GM18870 (cell line): ENCODE results near the gene FOSL1.

ENCODE experiments used
- ATAC-seq: cut with Tn5 transposase; IDR thresholded peaks from one replicate; pipeline ENCODE4 v1.9.1; 2021; ENCODE audit warnings: moderate library complexity; ENCODE audit not compliant: unreplicated experiment

FOSL1 gene

DNA sequence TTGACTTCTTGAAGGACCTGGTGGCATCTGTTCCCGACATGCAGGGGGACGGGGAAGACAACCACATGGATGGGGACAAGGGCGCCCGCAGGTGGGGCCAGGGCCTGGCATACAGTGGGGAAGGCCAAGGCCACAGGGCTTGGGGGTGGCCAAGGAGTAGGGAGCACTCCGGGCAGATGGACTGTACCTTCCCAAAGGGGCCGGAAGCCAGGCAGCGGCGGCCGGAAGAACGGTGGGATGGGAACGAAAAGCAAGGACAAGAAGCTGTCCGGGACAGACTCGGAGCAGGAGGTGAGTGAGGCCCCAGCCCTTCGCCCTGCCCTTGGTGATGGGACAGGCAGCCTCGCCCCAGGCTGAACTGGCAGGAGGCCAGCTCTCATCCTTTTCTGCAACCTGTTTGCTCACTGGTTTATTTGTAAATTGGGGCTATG lies 20.2 kb upstream of the FOSL1 start:
- no peak for ATAC-seq

GRCh38 chr11:65919573-65920371 lies 19.6 kb upstream of the FOSL1 start:
- peak; percentile 42 for ATAC-seq

DNA sequence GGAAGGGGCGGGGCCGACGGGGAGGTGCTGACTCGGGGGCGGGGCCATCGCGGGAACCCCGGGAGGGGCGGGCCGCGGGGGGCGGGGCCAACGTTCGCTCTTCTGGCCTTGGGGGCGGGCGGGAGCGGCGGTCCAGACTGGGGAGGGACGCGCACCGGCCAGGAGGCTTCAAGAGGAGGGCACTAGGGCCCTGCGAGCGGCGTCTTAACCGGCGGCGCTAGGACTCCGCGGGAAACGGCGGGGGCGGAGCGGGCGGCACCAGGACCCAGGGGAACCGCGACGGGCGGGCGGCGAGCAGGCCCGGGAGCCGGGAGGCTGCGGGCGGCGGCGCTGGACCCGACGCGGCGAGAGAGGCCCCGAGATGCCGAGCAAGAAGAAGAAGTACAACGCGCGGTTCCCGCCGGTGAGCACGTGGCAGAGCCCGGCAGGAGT lies 19.0 kb upstream of the FOSL1 start, which contains the start of gene DRAP1:
TSS of gene DRAP1 (plus strand) at position 286 of the 432 bp plus-strand sequence. CDS start at position 362, 76 bp downstream.
- peak; percentile 59 for ATAC-seq

DNA sequence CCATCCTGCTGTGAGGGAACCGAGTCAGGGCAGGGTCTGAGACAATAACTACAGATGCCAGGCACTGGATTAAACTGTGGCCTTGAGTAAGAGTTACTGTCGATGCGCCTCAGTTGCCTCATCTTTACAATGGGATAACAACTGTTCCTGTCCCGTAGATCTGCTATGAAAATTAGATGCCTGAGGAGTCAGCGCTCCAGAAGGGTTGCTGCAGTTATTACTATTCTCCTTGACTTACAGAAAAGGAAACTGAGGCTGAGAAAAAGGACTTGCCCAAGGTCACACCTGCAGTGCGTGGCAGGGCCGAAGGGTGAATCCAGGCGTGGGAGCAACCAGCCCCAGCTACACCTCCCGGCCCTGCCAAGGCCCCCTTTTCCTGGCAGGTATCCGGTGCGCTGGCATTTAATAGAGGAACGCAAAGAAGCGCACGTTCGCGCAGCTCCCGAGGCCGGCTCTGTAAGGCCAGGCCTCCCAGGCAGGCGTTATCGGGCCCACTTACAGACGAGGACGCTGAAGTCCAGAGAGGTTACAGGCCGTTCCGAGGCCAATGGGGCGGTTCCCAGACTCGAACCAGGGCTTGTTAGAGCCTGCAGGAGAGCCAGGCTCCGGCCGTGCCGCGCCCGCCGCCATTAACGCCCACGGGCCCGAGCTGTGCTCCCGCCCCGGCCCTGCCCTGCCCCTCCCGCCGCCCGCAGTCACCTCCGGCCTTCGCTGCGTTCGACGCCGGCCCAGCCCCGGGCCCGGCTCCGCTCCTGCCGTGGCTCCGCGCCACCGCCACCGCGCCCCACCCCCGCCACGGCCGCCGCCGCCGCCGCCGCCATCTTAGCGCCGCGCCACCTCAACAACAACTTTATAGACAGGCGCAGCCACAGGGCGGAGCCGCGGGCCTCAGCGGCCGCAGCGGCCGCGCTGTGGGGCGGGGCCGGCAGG lies 18.3 kb upstream of the FOSL1 start, which contains the start of gene C11orf68:
TSS of gene C11orf68 (minus strand) at position 852 of the 930 bp plus-strand sequence. CDS start at position 821, 31 bp downstream.
- ATAC-seq = peak; percentile 21

DNA sequence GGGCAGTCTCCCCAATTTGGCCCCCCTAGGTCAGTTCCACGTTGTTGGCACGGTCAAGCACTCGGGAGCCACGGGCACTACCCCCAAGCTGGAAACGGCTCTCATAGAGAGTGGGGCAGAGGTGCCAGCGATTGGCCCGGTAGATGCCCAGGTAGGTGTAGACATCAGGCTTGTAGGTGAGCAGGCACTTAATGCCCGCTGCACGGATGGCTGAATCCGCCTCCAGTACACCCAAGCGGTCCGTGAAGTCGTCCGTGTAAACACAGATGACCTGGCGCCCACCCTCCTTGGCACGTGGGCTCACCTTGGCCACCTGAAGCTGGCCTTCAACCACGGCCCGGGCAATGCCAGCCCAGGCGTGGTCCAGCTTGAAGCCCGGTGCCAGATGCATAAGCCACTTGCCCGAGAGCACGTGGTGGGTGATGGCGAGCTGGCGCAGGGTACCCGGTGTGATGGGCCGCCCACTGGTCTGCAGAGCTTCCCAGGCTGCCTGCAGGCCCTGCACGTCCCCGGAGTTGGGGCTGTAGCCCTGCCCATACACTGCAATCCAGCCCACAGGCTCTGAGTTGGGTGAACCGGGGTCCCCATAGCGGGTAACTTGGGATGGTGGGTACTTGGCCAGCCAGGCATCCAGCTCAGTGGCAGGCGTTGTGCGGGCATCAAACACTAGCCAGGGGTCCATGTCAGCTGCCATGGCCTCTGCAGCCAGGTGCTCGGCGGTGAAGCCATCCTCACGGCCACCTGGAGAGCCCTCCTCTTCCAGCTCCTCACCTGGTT lies 17.4 kb upstream of the FOSL1 start:
- no peak for ATAC-seq

DNA sequence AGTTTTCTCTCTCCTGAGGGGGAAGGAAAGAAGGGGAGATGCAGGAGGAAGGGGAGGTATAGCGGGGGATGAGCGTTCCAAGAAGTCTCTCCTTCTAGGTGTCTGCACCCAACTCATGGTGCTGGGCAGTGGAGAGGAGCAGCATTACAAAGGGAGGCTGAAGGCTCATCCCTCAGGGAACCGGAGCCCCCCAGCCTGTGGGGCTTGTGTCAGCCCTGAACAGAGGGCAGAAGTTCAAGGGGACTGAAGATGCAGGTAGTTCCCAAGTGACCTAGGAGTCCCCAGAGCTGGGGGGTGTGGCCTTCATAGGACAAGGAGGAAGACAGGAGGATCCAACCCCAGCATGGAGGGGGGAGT lies 16.9 kb upstream of the FOSL1 start:
- ATAC-seq = no peak

- ATAC-seq = no peak
These were observed 16.2 kb upstream of the FOSL1 start for GRCh38 chr11:65916391-65916790.

DNA sequence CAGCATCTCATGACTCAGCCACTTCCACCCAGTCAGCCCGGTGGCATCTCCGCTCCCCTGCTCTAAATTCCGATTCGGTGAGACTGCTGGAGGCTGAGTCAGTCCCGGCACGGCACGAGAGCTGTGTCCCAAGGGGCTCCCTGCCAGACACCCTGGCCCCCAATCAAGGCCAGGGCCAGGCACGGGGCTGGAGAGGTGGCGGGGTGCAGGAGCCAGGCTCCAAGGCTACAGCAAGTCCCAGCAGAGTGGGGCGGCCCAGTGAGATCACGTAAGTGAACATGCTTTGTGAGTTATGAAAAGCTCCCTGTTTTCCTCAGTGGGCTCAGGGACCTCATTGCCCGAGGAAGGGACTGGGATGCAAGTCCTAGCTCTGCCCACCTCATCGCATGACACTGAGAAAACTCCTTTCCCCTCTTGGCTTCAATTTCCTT lies 15.6 kb upstream of the FOSL1 start:
- no peak for ATAC-seq

DNA sequence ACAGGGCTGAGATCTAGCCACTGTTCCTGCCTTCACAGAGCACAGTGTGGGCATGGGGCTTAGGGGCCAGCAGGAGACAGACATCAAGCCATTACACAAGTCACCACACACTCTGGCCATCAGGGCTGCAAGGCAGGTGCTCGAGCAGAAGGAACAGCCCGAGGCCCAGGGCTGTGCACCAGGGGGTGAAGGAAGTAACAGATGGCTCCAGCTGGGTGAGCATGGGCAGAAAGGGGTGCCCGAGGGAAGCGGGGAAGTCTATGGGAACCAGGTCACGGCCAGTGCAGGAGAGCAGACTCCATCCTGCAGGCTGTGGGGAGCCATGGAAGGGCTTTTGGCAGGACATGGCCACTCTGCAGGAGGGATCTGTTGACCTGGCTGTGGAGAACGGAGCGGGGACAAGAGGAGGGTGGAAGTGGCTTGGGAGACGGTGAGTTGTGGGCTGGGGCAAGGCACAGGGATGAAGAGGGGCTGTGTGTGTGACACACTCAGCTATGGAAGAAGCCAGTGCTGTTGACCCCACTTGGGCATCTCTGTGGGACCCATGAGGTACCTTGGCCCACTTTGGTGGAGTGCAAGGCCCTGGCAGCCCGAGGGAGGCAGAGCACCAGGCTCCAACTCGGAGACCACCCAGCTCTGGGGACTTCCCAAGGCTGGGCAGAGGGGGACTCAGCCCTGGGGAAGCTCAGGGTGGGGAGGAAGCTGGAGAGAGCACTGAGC lies 15.1 kb upstream of the FOSL1 start:
- no peak for ATAC-seq

DNA sequence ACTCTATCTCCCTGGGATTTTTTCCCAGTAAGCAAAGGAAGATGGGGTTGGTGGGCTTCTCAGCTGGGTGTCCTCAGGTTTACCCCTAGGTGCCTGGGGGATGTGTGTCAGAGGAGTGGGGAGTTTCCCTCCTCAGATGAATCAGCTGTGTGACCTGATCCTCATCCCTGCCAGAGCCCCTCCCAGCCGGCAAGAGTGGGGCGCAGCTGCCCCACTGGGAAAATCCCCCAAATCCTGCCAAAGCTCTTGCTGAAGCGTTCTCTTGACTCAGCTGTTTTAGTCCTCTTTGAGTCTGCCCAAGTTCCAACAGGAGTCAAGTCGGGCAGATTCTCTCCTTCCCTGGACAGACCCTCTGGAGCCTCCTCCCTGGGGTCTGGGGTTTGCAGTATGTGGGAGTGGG lies 12.7 kb upstream of the FOSL1 start:
- ATAC-seq = no peak

GRCh38 chr11:65911682-65912568 lies 11.7 kb upstream of the FOSL1 start:
- no peak for ATAC-seq

DNA sequence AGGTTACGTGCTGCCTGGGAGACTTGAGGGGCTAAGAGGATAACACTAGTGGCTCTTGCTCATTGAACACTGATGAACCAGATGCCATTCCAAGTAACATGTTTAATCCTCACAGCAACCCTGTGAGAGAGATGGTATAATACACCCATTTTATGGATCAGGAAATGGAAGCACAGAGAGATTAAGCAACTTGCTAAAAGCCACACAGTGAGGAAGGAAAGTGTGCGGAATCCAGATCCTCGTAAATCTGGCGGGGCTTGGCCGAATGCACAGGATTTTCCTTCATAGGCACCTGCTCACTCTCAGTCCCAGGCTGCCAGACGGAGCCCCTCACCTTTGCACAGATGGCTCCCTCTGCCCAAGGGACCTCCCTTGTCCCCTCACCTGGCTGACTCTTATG lies 7.7 kb upstream of the FOSL1 start:
- no peak for ATAC-seq

- no peak for ATAC-seq
These were observed 6.4 kb upstream of the FOSL1 start for GRCh38 chr11:65906602-65907001.

DNA sequence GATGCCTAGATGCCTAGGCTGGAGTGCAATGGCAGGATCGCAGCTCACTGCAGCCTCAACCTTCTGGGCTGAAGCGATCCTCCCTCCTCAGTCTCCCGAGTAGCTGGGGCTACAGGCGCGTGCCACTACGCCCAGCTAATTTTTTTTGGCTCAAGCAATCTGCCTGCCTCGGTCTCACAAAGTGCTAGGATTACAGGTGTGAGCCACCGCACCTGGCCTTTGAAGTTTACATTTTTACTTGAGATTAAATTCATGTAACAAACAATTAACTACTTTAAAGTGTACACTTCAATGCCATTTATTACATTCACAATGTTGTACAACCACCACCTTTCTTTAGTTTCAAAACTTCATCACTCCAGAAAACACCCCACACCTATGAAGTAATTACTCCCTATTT lies 3.5 kb upstream of the FOSL1 start:
- no peak for ATAC-seq

GRCh38 chr11:65903068-65903481 lies 2.9 kb upstream of the FOSL1 start:
- ATAC-seq = no peak

DNA sequence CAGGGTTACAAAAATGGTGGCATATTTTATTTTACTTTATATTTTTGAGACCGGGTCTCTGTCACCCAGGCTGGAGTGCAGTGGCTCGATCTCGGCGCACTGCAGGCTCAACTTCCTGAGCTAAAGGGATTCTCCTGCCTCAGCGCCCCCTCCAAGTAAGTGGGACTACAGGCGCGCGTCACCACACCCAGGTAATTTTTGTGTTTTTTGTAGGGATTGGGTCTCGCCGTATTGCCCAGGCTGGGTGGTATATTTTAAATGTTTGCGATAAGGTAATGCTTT lies 652 bp upstream of the FOSL1 start:
- ATAC-seq = no peak

DNA sequence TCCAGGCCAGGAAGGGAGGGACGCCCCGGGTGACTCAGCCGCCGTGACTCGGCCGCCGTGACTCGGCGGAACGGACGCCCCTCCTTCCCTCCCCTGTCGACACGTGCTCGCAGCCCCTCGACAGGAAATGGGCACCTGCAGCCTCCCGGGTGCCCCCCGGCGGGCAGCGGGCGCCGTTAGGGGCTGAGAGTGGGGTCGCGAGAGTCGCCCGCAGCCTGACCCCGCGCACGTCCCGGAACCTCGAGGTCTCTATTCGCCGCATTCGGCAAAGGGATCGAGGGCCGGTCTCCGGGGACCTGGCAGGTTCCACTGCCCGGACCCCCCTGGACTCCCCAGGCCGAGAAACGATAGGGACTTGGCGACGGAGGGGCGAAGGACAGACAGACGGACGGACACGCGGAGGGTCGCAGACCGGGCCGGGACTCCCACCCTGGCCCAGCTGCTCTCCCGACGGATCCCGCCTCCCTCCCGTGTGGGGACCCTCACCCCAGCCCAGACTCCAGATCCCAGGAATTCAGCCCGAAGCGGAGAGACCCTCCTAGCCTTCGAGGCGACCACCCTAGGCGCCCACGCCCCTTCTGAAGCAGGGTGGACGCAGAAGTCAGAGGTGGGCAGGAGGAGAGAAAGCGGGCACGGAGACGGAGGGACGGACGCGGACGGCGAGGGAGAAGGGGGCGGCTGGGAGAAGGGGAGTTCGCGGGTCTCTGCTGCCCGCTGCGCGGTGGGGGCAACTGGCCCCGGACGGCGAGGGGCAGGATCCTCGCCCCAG lies 648 bp downstream of the FOSL1 start:
- no peak for ATAC-seq

- ATAC-seq = no peak
These were observed 1.4 kb downstream of the FOSL1 start for GRCh38 chr11:65898656-65899355.
